ENCODE results near the gene IQSEC1.

The IQSEC1 gene

GRCh38 chr3:12875857-12876836 lies 197.1 kb downstream of the IQSEC1 start:
- Histone ChIP-seq H3K27me3 (ENCODE audit: control insufficient read depth, insufficient read depth, low read length) (peaks cover 4% of the 10 kb centered on the region), H3K4me1 (ENCODE audit: control insufficient read depth, insufficient read depth, low read length) (peaks cover 5% of the 10 kb centered on the region), H3K36me3 (ENCODE audit: insufficient read depth, low read length) (no peaks in the 10 kb centered on the region), H3K4me2 (ENCODE audit: low read length) (no peak overlapping the region), H3K9ac (ENCODE audit: low read depth, low read length) (no peak overlapping the region), H3K9me3 (replicated peaks; ENCODE audit: low read length) (no peaks in the 10 kb centered on the region), H3K4me3 (ENCODE audit: low read length) (no peak overlapping the region)

- Histone ChIP-seq H3K9ac (ENCODE audit: low read depth, low read length) (no peak overlapping the region), H3K4me1 (ENCODE audit: control insufficient read depth, insufficient read depth, low read length) (peaks cover 12% of the 10 kb centered on the region), H3K9me3 (replicated peaks; ENCODE audit: low read length) (no peaks in the 10 kb centered on the region), H3K4me2 (ENCODE audit: low read length) (peak overlapping the region; percentile 66), H3K36me3 (ENCODE audit: insufficient read depth, low read length) (no peaks in the 10 kb centered on the region), H3K4me3 (ENCODE audit: low read length) (no peak overlapping the region), H3K27me3 (ENCODE audit: control insufficient read depth, insufficient read depth, low read length) (no peaks in the 10 kb centered on the region)
These were observed 201.7 kb downstream of the IQSEC1 start for GRCh38 chr3:12871404-12871983.

GRCh38 chr3:12870942-12871341 lies 202.3 kb downstream of the IQSEC1 start:
- H3K4me2 ChIP-seq (ENCODE audit: low read length), result peak overlapping the region; percentile 66
- H3K9ac ChIP-seq (ENCODE audit: low read depth, low read length), result no peak overlapping the region
- no peaks in the 10 kb centered on the region for H3K27me3 ChIP-seq (ENCODE audit: control insufficient read depth, insufficient read depth, low read length)
- H3K9me3 ChIP-seq (replicated peaks; ENCODE audit: low read length), result no peaks in the 10 kb centered on the region
- H3K4me3 ChIP-seq (ENCODE audit: low read length), result peak overlapping the region; percentile 41
- peaks cover 12% of the 10 kb centered on the region for H3K4me1 ChIP-seq (ENCODE audit: control insufficient read depth, insufficient read depth, low read length)
- H3K36me3 ChIP-seq (ENCODE audit: insufficient read depth, low read length), result no peaks in the 10 kb centered on the region

- Histone ChIP-seq H3K27me3 (ENCODE audit: control insufficient read depth, insufficient read depth, low read length) (no peaks in the 10 kb centered on the region), H3K9me3 (replicated peaks; ENCODE audit: low read length) (peaks cover 8% of the 10 kb centered on the region), H3K4me1 (ENCODE audit: control insufficient read depth, insufficient read depth, low read length) (peaks cover 12% of the 10 kb centered on the region), H3K36me3 (ENCODE audit: insufficient read depth, low read length) (no peaks in the 10 kb centered on the region), H3K4me3 (ENCODE audit: low read length) (no peak overlapping the region), H3K9ac (ENCODE audit: low read depth, low read length) (no peak overlapping the region), H3K4me2 (ENCODE audit: low read length) (no peak overlapping the region)
These were observed 204.1 kb downstream of the IQSEC1 start for GRCh38 chr3:12869035-12869621.

GRCh38 chr3:12868039-12869034 lies 204.9 kb downstream of the IQSEC1 start:
- Histone ChIP-seq H3K36me3 (ENCODE audit: insufficient read depth, low read length) (no peaks in the 10 kb centered on the region), H3K4me3 (ENCODE audit: low read length) (no peak overlapping the region), H3K4me1 (ENCODE audit: control insufficient read depth, insufficient read depth, low read length) (peaks cover 12% of the 10 kb centered on the region), H3K27me3 (ENCODE audit: control insufficient read depth, insufficient read depth, low read length) (no peaks in the 10 kb centered on the region), H3K4me2 (ENCODE audit: low read length) (no peak overlapping the region), H3K9ac (ENCODE audit: low read depth, low read length) (no peak overlapping the region), H3K9me3 (replicated peaks; ENCODE audit: low read length) (peaks cover 8% of the 10 kb centered on the region)

- H3K27me3 ChIP-seq (ENCODE audit: control insufficient read depth, insufficient read depth, low read length), result peaks cover 7% of the 10 kb centered on the region
These were observed 206.4 kb downstream of the IQSEC1 start for GRCh38 chr3:12866836-12867235.

GRCh38 chr3:12865271-12865670 lies 208.0 kb downstream of the IQSEC1 start:
- peaks cover 8% of the 10 kb centered on the region for H3K9me3 ChIP-seq (replicated peaks; ENCODE audit: low read length)
- peaks cover 13% of the 10 kb centered on the region for H3K27me3 ChIP-seq (ENCODE audit: control insufficient read depth, insufficient read depth, low read length)
- H3K4me1 ChIP-seq (ENCODE audit: control insufficient read depth, insufficient read depth, low read length), result no peaks in the 10 kb centered on the region
- no peaks in the 10 kb centered on the region for H3K36me3 ChIP-seq (ENCODE audit: insufficient read depth, low read length)
- no peak overlapping the region for H3K4me3 ChIP-seq (ENCODE audit: low read length)
- H3K4me2 ChIP-seq (ENCODE audit: low read length), result no peak overlapping the region
- no peak overlapping the region for H3K9ac ChIP-seq (ENCODE audit: low read depth, low read length)

More at GRCh38 chr3:12866836-12867235, 206.4 kb downstream of the IQSEC1 start:
- H3K9me3 ChIP-seq (replicated peaks; ENCODE audit: low read length), result peaks cover 8% of the 10 kb centered on the region
- H3K4me3 ChIP-seq (ENCODE audit: low read length), result no peak overlapping the region
- H3K4me2 ChIP-seq (ENCODE audit: low read length), result no peak overlapping the region
- peaks cover 12% of the 10 kb centered on the region for H3K4me1 ChIP-seq (ENCODE audit: control insufficient read depth, insufficient read depth, low read length)
- no peak overlapping the region for H3K9ac ChIP-seq (ENCODE audit: low read depth, low read length)
- H3K36me3 ChIP-seq (ENCODE audit: insufficient read depth, low read length), result no peaks in the 10 kb centered on the region

- Histone ChIP-seq H3K4me3 (ENCODE audit: low read length) (no peak overlapping the region), H3K4me1 (ENCODE audit: control insufficient read depth, insufficient read depth, low read length) (no peaks in the 10 kb centered on the region), H3K27me3 (ENCODE audit: control insufficient read depth, insufficient read depth, low read length) (peaks cover 26% of the 10 kb centered on the region), H3K9me3 (replicated peaks; ENCODE audit: low read length) (peaks cover 8% of the 10 kb centered on the region), H3K4me2 (ENCODE audit: low read length) (no peak overlapping the region), H3K36me3 (ENCODE audit: insufficient read depth, low read length) (no peaks in the 10 kb centered on the region), H3K9ac (ENCODE audit: low read depth, low read length) (no peak overlapping the region)
These were observed 210.8 kb downstream of the IQSEC1 start for GRCh38 chr3:12862387-12862786.

- no peak overlapping the region for H3K4me2 ChIP-seq (ENCODE audit: low read length)
- no peak overlapping the region for H3K9ac ChIP-seq (ENCODE audit: low read depth, low read length)
- H3K27me3 ChIP-seq (ENCODE audit: control insufficient read depth, insufficient read depth, low read length), result peaks cover 34% of the 10 kb centered on the region
- H3K9me3 ChIP-seq (replicated peaks; ENCODE audit: low read length), result peaks cover 8% of the 10 kb centered on the region
- H3K36me3 ChIP-seq (ENCODE audit: insufficient read depth, low read length), result no peaks in the 10 kb centered on the region
- no peak overlapping the region for H3K4me3 ChIP-seq (ENCODE audit: low read length)
- no peaks in the 10 kb centered on the region for H3K4me1 ChIP-seq (ENCODE audit: control insufficient read depth, insufficient read depth, low read length)
These were observed 211.6 kb downstream of the IQSEC1 start for GRCh38 chr3:12861611-12862010.

GRCh38 chr3:12859840-12860239 lies 213.4 kb downstream of the IQSEC1 start:
- no peaks in the 10 kb centered on the region for H3K9me3 ChIP-seq (replicated peaks; ENCODE audit: low read length)
- no peaks in the 10 kb centered on the region for H3K36me3 ChIP-seq (ENCODE audit: insufficient read depth, low read length)
- H3K4me2 ChIP-seq (ENCODE audit: low read length), result no peak overlapping the region
- H3K4me1 ChIP-seq (ENCODE audit: control insufficient read depth, insufficient read depth, low read length), result no peaks in the 10 kb centered on the region
- H3K4me3 ChIP-seq (ENCODE audit: low read length), result no peak overlapping the region
- H3K27me3 ChIP-seq (ENCODE audit: control insufficient read depth, insufficient read depth, low read length), result peaks cover 49% of the 10 kb centered on the region
- no peak overlapping the region for H3K9ac ChIP-seq (ENCODE audit: low read depth, low read length)
